CD14-positive monocyte (primary cell): ENCODE measurements around the gene DENND1B. TPM values are rescaled to one million over a fixed set of nuclear protein-coding genes. Genes with fewer than 3 reads are reported as not detected.

Source experiments
- DNase-seq, 3 donors: peaks; one replicate each; pipeline ENCODE4 v3.0.0-alpha.2; 2011 to 2022
- H2AFZ ChIP-seq: 2 replicates; pipeline ENCODE4 v1.6.0; 2012; ENCODE audit warnings: mild to moderate bottlenecking, low read depth, low read length, inconsistent platforms; ENCODE audit not compliant: insufficient read depth, poor library complexity, severe bottlenecking
- H3K27ac ChIP-seq, 2 donors: 1 replicate in 1 of 2; 2 replicates in 1 of 2; pipeline ENCODE4 v1.5.1; 2012 to 2013; ENCODE audit warnings: low read length in 2 of 2, control low read depth in 1 of 2, inconsistent platforms in 1 of 2, low read depth in 1 of 2, mild to moderate bottlenecking in 1 of 2
- H3K27me3 ChIP-seq, 2 donors: one replicate each; pipeline versions ENCODE4 v1.6.0 to v1.6.1; 2011 to 2013; ENCODE audit warnings: low read length in 2 of 2; ENCODE audit not compliant: control insufficient read depth in 2 of 2, insufficient read depth in 2 of 2
- H3K36me3 ChIP-seq, 2 donors: replicated peaks in 1 of 2; 1 replicate in 1 of 2; 2 replicates in 1 of 2; pipeline versions ENCODE4 v1.5.1 to v1.6.1; 2012 to 2013; ENCODE audit warnings: low read length in 2 of 2, control low read depth in 1 of 2, inconsistent platforms in 1 of 2, mild to moderate bottlenecking in 1 of 2; ENCODE audit not compliant: insufficient read depth in 2 of 2, control insufficient read depth in 1 of 2
- H3K4me1 ChIP-seq, 2 donors: 1 replicate in 1 of 2; 2 replicates in 1 of 2; pipeline versions ENCODE4 v1.5.1 to v1.6.1; 2012 to 2013; ENCODE audit warnings: low read length in 2 of 2, control low read depth in 1 of 2, inconsistent platforms in 1 of 2, mild to moderate bottlenecking in 1 of 2, moderate library complexity in 1 of 2; ENCODE audit not compliant: insufficient read depth in 2 of 2, control insufficient read depth in 1 of 2
- H3K4me2 ChIP-seq: replicated peaks from 2 replicates; pipeline ENCODE3; 2012; ENCODE audit warnings: low read length, moderate library complexity, mild to moderate bottlenecking; ENCODE audit not compliant: poor library complexity, severe bottlenecking; ENCODE audit errors: extremely low read depth
- H3K4me3 ChIP-seq, 3 experiments: fragments of 200-600 bp in 1 of 3; sonication (generic) in 1 of 3; replicated peaks in 1 of 3; 1 replicate in 2 of 3; 2 replicates in 1 of 3; pipeline ENCODE4 v1.5.1; 2011 to 2013; ENCODE audit warnings: low read length in 3 of 3, mild to moderate bottlenecking in 3 of 3, control low read depth in 2 of 3, low read depth in 2 of 3, inconsistent platforms in 1 of 3, moderate library complexity in 1 of 3
- H3K79me2 ChIP-seq: 2 replicates; pipeline ENCODE4 v1.6.0; 2012; ENCODE audit warnings: mild to moderate bottlenecking, control low read depth, inconsistent platforms, low read length, moderate library complexity; ENCODE audit not compliant: insufficient read depth
- H3K9ac ChIP-seq: 2 replicates; pipeline ENCODE4 v1.6.0; 2017; ENCODE audit warnings: low read length, mild to moderate bottlenecking; ENCODE audit not compliant: insufficient read depth, poor library complexity, severe bottlenecking
- H3K9me3 ChIP-seq, 2 donors: replicated peaks in 1 of 2; 1 replicate in 1 of 2; 2 replicates in 1 of 2; pipeline versions ENCODE4 v1.5.1 to v1.6.1; 2012 to 2013; ENCODE audit warnings: low read length in 2 of 2, control low read depth in 1 of 2; ENCODE audit not compliant: control insufficient read depth in 1 of 2, insufficient read depth in 1 of 2
- H4K20me1 ChIP-seq: 2 replicates; pipeline ENCODE4 v1.6.0; 2012; ENCODE audit warnings: mild to moderate bottlenecking, low read length, control low read depth, moderate library complexity; ENCODE audit not compliant: insufficient read depth
- H3K27ac Mint-ChIP-seq, 7 donors: one replicate each; pipeline ENCODE4 v1.8.0; 2020; ENCODE audit warnings: mild to moderate bottlenecking in 7 of 7, mixed read lengths in 7 of 7, moderate library complexity in 6 of 7, inconsistent platforms in 2 of 7
- H3K27me3 Mint-ChIP-seq, 3 donors: one replicate each; pipeline ENCODE4 v1.8.0; 2021 to 2022; ENCODE audit warnings: low read depth in 3 of 3, mild to moderate bottlenecking in 3 of 3, mixed read lengths in 3 of 3, moderate library complexity in 3 of 3, inconsistent platforms in 1 of 3
- H3K36me3 Mint-ChIP-seq, 2 donors: one replicate each; pipeline ENCODE4 v1.8.0; 2020; ENCODE audit warnings: mixed read lengths in 2 of 2, inconsistent platforms in 1 of 2, mild to moderate bottlenecking in 1 of 2
- H3K4me1 Mint-ChIP-seq: one replicate; pipeline ENCODE4 v1.8.0; 2020; ENCODE audit warnings: mild to moderate bottlenecking, mixed read lengths
- H3K4me3 Mint-ChIP-seq, 2 donors: one replicate each; pipeline ENCODE4 v1.8.0; 2020; ENCODE audit warnings: mild to moderate bottlenecking in 2 of 2, mixed read lengths in 2 of 2, moderate library complexity in 1 of 2
- H3K9me3 Mint-ChIP-seq, 7 donors: one replicate each; pipeline ENCODE4 v1.8.0; 2020 to 2022; ENCODE audit warnings: mixed read lengths in 7 of 7, mild to moderate bottlenecking in 6 of 7, moderate library complexity in 6 of 7, inconsistent platforms in 2 of 7
- WGBS: methylation state at CpG from one replicate; pipeline ENCODE4 v1.1.5; 2013; ENCODE audit warnings: missing lambda C conversion rate; ENCODE audit not compliant: insufficient coverage; 5-methylcytosine and 5-hydroxymethylcytosine counted together
- intact Hi-C, 2 donors: fragments of 100-400 bp; cut with micrococcal nuclease; formaldehyde crosslinking; loops; one replicate each; pipeline versions ENCODE4 v1.15.0 to v1.15.1; 2023
- polyA plus RNA-seq, 3 donors: library from polyadenylated mRNA; depleted of rRNA in 1 of 3; unstranded in 2 of 3; stranded (reverse) in 1 of 3; fragments of 300-500 nt in 2 of 3; fragments of >200 nt in 1 of 3; fragmentation: Illumina TruSeq in 2 of 3; gene quantifications; 1 replicate in 2 of 3; 2 replicates in 1 of 3; pipeline ENCODE4 v1.2.3, GENCODE V29; 2012 to 2021
- TF ChIP-seq, protein P1 (sequence below): fragments of 200-600 bp; IDR thresholded peaks from one replicate; pipeline ENCODE4 v1.8.0; 2022; ENCODE audit warnings: antibody characterized with exemption, mild to moderate bottlenecking

DENND1B gene
- polyA plus RNA-seq, 3 donors = 3.0 to 8.2 (median 5.7) TPM

DNA sequence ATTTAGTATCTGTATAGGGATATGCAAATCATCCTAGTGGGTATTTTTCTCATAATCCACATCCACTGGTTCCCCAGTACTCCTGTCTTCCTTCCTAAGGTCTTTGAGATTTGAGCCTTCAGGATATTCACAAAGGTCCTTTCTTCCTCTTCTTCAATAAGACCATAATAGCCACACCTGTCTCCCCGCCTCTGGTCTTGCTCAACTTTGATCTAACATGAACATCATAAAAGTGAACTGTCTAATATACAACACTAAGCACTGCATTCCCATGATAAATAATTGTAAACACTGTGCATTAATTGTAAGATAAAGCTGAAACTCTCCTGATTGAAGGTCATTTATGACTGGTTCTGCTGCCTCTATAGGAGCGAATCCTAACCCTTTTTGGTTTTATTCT, 184.6 kb downstream of the DENND1B start:
- H4K20me1 ChIP-seq = no peaks in the 10 kb centered on the region
- H3K27ac ChIP-seq = no peak overlapping the region
- H2AFZ ChIP-seq = no peak overlapping the region
- TF ChIP-seq, protein P1, sequence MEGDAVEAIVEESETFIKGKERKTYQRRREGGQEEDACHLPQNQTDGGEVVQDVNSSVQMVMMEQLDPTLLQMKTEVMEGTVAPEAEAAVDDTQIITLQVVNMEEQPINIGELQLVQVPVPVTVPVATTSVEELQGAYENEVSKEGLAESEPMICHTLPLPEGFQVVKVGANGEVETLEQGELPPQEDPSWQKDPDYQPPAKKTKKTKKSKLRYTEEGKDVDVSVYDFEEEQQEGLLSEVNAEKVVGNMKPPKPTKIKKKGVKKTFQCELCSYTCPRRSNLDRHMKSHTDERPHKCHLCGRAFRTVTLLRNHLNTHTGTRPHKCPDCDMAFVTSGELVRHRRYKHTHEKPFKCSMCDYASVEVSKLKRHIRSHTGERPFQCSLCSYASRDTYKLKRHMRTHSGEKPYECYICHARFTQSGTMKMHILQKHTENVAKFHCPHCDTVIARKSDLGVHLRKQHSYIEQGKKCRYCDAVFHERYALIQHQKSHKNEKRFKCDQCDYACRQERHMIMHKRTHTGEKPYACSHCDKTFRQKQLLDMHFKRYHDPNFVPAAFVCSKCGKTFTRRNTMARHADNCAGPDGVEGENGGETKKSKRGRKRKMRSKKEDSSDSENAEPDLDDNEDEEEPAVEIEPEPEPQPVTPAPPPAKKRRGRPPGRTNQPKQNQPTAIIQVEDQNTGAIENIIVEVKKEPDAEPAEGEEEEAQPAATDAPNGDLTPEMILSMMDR = no peak
- no peak for DNase-seq
- Mint-ChIP-seq H3K36me3 (peaks cover 31 to 45% of the 10 kb centered on the region in 2 donors), H3K27me3 (no peaks in the 10 kb centered on the region), H3K4me1 (no peaks in the 10 kb centered on the region), H3K27ac (no peak overlapping the region), H3K9me3 (no peaks in the 10 kb centered on the region), H3K4me3 (no peak overlapping the region)
- H3K9me3 ChIP-seq = no peaks in the 10 kb centered on the region
- H3K27me3 ChIP-seq = no peaks in the 10 kb centered on the region
- WGBS = no CpG with 5 or more reads among the region's 2 CpGs
- no peak overlapping the region for H3K9ac ChIP-seq
- H3K79me2 ChIP-seq = no peaks in the 10 kb centered on the region
- H3K36me3 ChIP-seq = peaks cover 3 to 22% of the 10 kb centered on the region in 2 donors
- no peak overlapping the region for H3K4me3 ChIP-seq
- H3K4me1 ChIP-seq = no peaks in the 10 kb centered on the region
- H3K4me2 ChIP-seq = no peak overlapping the region
- intact Hi-C loops = no loop called here

- Mint-ChIP-seq H3K36me3 (peaks cover 26% of the 10 kb centered on the region in 2 donors), H3K27ac (no peak overlapping the region), H3K4me3 (no peak overlapping the region), H3K4me1 (no peaks in the 10 kb centered on the region), H3K27me3 (no peaks in the 10 kb centered on the region), H3K9me3 (no peaks in the 10 kb centered on the region)
- Histone ChIP-seq H3K4me1 (no peaks in the 10 kb centered on the region), H3K9ac (no peak overlapping the region), H3K36me3 (peaks cover 12 to 31% of the 10 kb centered on the region in 2 donors), H3K27me3 (no peaks in the 10 kb centered on the region), H2AFZ (no peak overlapping the region), H3K9me3 (no peaks in the 10 kb centered on the region), H3K4me2 (no peak overlapping the region), H3K4me3 (no peak overlapping the region), H3K79me2 (no peaks in the 10 kb centered on the region), H3K27ac (no peak overlapping the region), H4K20me1 (no peaks in the 10 kb centered on the region)
- WGBS = no CpG with 5 or more reads among the region's 1 CpG
- intact Hi-C loops = no loop called here
- TF ChIP-seq, protein P1 = no peak
- no peak for DNase-seq
These were observed 189.5 kb downstream of the DENND1B start for GRCh38 chr1:197585809-197586208.
